HG03095 (cell line): ENCODE results near the gene NDUFB7.
"Not testable (repeated sequence)": the region's sequence is repeated elsewhere in the genome, so short reads cannot be mapped to it uniquely, and the experiment has no call there.

Experiments
- ATAC-seq: cut with Tn5 transposase; IDR thresholded peaks from one replicate; pipeline ENCODE4 v1.9.1; 2021; ENCODE audit warnings: moderate library complexity; ENCODE audit not compliant: unreplicated experiment

The NDUFB7 gene

GRCh38 chr19:14554382-14554812, 17.5 kb downstream of the NDUFB7 start:
- no peak for ATAC-seq

GRCh38 chr19:14553939-14554243, 18.0 kb downstream of the NDUFB7 start:
- no peak for ATAC-seq

GRCh38 chr19:14553042-14553938, 18.6 kb downstream of the NDUFB7 start:
- ATAC-seq, result no peak

- ATAC-seq, result not testable (repeated sequence)
Measured at GRCh38 chr19:14552006-14552360, 19.9 kb downstream of the NDUFB7 start.

DNA sequence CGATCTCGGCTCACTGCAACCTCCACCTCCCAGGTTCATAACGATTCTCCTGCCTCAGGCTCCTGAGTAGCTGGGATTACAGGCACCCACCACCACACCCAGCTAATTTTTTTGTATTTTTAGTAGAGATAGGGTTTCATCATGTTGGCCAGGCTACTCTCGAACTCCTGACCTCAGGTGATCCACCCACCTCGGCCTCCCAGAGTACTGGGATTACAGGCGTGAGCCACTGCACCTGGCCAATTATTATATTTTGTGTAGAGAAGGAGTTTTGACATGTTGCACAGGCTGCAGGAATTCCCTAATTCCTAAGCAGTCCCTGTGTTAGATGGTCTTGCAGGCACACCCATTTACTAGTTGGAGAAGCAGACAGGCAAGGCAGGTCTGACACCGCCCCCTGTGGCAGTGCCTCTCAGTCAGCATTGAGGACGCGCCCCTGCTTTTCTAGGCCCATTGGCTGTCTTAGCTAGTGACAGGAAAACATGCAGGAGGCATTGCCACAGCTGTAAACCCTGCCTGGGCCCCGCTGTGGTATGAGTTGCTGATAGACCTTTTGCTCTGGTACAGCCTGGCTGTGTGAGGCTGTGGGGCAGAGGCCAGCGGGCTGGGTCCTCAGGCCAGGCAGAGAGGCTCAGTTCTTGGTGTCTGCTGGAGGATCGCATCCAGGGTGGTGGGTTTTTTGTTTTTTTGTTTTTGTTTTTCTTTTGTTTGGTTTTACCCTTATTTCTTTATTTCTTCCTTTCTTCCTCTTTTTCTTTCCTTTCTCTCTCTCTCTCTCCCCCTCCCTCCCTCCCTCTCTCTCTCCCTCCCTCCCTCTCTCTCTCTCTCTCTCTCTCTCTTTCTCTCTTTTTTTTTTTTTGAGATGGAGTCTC, 20.5 kb downstream of the NDUFB7 start:
- ATAC-seq, result not testable (repeated sequence)

- ATAC-seq, result no peak
Measured at GRCh38 chr19:14550201-14550754, 21.6 kb downstream of the NDUFB7 start.

- no peak for ATAC-seq
Measured at GRCh38 chr19:14545716-14546082, 26.2 kb downstream of the NDUFB7 start.

DNA sequence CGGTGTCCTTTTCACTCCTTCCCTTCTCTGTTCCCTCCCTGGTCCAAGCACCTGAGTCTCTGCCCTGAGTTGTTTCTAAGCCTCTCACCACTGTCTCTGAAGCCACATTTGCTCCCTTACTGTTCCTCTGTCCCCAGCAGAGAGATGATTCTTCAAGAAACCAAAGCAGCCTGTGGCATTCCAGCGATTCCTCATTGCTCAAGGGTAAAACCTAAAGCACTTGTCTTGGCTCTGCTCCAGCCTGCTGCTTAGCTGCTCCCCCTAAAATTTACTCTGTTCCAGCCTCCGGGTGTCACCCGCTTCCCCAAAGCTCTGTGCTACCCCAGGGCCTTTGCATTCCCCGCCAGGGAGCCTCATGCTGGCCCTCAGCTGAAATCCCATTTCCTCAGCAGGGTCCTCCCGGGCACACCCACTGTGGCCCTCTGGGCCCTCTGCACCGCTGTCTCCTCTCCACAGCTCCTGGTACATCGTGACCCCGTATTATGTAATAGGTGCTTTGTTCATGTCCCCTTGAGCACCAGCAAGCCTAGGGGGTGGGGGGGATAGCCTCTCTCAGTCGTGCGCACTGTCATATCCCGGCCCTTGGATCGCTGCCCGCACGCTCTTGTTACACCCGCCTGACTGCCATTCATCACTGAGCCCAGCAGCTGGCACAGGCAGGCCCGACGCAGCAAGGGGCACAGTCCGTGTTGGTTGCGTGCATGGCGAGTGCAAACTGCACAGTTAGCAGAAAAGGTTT, 26.7 kb downstream of the NDUFB7 start:
- ATAC-seq, result no peak

DNA sequence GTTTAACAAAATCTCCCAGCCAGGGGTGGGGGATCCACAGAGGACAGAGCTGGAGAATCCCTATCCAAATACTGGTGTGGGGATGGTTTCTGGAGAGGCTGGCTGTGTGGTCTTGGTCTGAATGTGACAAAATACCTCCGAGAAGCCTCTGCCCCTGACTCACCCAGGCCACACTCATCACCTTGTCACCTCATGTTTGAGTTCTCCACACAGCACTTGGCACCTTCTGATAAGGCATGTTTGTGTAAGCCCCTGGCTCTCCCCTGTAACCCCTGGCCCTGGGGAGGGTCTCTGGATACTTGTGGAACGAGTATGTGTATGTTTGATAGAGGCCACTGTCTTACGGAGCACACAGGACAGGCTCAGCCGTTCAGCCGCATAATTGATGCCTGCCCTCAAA, 27.8 kb downstream of the NDUFB7 start:
- no peak for ATAC-seq

DNA sequence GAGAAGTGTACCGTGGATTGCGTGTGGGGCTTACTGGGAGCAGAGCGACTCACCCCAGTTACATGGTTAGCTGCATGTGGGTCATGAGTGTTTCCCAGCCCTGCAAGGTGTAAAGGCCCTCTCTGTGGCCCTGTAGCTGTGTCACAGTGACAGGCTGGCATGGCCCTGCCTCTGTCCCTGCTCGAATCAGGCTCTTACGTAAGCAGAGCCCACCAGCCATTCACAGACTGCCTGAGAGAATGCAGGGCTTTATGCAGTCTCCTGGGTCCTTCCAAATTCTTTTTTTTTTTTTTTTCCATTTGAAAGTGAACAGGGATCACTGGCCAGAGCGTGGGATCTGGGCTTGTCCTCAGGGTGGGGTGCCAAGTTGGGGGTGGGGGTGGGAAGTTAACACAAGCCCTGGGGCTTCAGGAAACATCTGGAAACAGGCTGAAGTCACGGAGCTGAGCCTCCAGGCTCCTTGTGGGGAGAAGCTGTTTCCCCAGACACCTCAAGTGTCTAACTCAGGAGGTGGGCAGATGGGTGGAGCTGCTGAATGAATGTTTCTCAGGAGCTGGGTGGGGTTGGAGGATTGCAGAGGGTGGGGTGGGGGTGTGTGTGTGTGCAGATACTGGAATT, 29.0 kb downstream of the NDUFB7 start:
- no peak for ATAC-seq

DNA sequence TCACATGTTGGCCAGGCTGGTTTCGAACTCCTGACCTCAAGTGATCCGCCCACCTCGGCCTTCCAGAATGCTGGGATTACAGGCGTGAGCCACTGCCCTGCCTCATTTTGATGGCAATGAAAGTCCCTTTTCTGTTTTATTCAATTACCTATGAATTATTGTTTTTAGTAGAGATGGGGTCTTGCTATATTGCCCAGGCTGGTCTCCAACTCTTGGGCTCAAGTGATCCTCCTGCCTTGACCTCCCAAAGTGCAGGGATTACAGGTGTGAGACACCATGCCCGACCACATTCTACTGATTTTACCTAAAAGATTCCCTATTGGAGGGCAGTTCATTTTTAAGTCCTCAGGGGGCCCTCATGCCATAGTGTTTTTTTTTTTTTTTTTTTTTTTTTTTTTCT, 29.9 kb downstream of the NDUFB7 start:
- not testable (repeated sequence) for ATAC-seq

- no peak for ATAC-seq
Measured at GRCh38 chr19:14540741-14541525, 30.9 kb downstream of the NDUFB7 start.

DNA sequence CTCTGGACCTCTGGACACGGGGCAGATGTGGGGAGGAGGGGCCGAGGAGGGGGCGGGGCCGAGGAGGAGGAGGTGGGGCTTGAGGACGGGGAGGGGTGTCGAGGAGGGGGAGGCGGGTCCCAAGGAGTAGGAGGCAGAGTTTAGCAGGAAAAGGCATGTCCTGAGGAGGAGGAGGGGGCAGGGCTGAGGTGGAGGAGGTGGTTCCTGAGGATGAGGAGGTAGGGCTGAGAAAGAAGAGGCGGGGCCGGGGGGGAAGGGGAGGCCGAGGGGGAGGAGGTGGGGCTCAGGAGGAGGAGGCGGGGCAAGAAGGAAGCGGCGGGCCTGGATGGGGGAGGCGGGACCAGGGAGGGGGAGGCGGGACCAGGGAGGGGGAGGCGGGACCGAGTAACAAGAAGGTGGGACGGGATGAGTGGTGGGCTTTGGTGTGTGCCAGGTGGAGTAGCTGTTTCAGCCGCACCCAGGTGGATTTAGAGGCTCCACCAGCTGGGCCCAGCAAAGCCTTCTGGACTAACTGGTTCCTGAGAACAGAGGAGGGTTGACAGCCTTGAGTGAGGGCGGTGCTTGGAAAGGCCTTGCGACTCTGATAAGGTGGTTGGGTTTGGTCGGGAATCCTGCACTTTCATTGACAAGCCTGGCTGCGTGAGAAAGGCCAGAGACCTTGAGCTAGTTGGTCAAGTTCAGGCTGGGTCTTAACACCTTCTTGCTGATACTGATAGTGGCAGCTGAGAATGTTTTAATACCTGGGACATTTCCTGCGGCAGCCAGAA, 34.8 kb downstream of the NDUFB7 start:
- no peak for ATAC-seq

GRCh38 chr19:14533450-14533849, 38.4 kb downstream of the NDUFB7 start:
- ATAC-seq, result no peak

- no peak for ATAC-seq
Measured at GRCh38 chr19:14530506-14530905, 41.4 kb downstream of the NDUFB7 start.

- ATAC-seq, result no peak
Measured at GRCh38 chr19:14530005-14530348, 41.9 kb downstream of the NDUFB7 start.

GRCh38 chr19:14529254-14530004, 42.4 kb downstream of the NDUFB7 start, which contains the start of gene TECR:
Gene TECR, plus strand, starts transcription at chr19:14529594. Its CDS starts 103 bp downstream, at chr19:14529697.
- ATAC-seq, result peak; percentile 94
